GM18519 (cell line): Measurements from ENCODE around the gene MVK.
"Not testable (repeated sequence)": the region's sequence is repeated elsewhere in the genome, so short reads cannot be mapped to it uniquely, and the experiment has no call there.

Experiments used
- ATAC-seq: cut with Tn5 transposase; IDR thresholded peaks from one replicate; pipeline ENCODE4 v1.9.1; 2021; ENCODE audit warnings: mild to moderate bottlenecking, moderate library complexity; ENCODE audit not compliant: unreplicated experiment, low FRiP score

MVK gene

DNA sequence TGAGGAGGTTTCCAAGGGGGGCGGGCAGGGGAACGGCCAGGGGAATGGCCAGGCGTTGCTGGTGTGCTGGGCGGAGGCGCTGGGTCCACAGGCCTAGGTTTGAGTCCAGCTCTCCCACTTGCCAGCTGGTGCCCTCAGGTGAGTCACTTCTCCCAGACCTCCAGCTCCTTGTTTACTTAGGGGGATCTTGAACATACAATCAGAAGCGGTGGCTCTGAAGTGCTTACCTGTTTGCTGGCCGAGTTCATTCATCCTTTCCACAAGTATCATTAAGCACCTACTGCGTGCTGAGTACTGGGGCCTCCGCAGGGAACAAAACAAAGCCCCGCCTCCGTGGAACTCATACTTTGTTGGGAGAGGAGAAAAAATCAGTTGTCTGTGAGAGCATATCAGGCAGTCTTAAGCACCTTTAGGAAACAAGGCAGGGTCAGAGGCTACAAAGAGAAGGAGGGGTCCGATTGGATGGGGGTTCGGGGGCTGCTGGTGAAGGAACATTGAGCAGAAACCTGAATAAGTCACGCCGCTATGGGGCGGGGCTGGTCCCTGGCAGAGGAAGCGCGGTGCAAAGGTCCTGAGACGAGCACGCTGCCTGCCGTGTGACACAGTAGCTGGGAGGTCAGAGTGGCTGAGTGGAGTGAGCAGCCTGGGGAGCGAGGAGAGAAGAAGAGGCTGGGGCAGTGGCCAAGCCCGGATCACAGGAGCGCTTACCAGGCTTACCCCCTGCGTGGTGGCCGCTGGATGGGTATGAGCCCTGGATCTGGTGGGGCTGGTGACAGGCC, 15.1 kb downstream of the MVK start:
- no peak for ATAC-seq

DNA sequence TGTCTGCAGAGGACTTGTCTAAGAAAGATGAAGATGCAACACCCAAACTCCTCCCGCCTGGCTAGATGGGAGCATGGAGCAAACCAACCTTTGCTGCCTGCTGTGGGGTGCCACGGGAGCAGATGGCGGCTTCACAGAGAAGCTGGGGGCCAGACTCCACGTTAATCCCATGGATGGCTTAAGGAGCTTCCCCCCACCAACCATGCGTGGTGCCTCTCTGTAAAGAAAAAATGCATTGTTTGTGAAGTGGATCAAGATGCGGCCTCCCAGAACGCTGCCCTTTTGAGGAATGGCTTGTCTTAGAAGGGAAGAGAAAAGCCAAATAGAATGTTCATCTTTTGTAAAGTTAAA, 15.6 kb downstream of the MVK start:
- ATAC-seq, result no peak

- ATAC-seq, result no peak
Measured at GRCh38 chr12:109589691-109590245, 16.2 kb downstream of the MVK start.

GRCh38 chr12:109590566-109590965, 17.0 kb downstream of the MVK start:
- ATAC-seq, result no peak

DNA sequence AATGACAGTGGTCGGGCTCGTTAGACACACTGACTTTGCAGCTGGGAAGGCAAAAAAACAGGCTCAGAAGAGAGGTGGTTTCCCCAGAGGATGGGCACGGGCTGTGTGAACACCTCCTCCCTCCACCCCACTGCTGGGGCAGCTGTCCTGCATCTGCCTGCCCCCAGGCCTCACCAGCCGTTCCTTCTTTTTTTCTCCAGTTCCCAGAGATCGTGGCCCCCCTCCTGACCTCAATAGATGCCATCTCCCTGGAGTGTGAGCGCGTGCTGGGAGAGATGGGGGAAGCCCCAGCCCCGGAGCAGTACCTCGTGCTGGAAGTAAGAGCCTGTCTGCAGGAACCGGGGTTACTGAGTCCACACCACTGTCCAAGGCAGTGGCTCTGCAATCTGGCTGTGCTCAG, 17.4 kb downstream of the MVK start:
- ATAC-seq, result no peak

DNA sequence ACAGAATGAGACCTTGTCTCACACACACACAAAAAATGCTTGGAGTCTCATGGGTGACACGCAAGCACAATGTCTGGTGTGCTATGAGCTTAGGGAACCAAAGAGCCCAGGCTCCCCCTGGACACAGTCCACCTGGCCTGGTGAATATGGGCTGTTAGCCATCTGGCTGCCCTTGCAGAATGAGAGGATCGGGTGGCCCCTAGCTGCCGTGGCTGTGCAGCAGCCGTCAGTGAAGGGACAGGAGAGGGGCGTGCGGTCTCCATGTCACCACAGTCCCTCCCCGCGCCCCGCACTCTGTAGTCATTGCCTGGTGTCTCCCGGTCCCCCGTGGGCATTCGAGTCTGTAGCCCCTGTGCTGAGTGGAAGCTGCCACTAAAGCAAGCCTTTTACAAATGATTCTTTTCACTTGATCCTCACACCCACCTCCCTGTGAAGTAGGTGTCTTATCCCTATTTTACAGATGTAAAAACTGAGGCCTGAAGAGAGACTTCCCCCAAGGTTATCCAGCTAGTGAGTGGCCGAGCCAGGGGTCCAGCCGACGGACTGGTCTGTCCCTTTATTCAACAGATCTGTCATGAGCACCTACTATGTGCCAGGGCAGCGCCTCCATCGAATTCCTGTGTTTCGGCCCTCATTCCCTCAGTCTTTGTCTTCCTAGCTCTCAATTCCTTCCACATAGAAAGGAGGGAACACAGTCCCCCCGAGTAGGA, 18.8 kb downstream of the MVK start:
- ATAC-seq, result no peak

DNA sequence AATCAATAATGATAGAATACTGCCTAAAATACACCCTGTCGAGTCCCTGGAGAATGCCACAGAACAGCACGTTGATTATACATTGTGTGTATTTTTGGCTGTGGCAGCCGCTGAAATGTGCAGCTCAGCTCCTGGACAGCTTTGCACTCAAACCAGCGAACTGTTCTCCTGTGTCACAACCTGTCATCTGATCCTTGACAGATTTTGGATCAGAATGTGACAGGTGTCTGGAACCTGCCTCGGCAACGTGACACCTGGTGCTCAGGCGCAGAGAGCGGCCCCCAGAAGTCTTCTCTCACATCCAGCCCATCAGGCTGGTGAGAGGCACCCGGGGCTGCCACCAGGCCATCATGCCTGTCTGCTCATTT, 19.3 kb downstream of the MVK start:
- ATAC-seq, result no peak

DNA sequence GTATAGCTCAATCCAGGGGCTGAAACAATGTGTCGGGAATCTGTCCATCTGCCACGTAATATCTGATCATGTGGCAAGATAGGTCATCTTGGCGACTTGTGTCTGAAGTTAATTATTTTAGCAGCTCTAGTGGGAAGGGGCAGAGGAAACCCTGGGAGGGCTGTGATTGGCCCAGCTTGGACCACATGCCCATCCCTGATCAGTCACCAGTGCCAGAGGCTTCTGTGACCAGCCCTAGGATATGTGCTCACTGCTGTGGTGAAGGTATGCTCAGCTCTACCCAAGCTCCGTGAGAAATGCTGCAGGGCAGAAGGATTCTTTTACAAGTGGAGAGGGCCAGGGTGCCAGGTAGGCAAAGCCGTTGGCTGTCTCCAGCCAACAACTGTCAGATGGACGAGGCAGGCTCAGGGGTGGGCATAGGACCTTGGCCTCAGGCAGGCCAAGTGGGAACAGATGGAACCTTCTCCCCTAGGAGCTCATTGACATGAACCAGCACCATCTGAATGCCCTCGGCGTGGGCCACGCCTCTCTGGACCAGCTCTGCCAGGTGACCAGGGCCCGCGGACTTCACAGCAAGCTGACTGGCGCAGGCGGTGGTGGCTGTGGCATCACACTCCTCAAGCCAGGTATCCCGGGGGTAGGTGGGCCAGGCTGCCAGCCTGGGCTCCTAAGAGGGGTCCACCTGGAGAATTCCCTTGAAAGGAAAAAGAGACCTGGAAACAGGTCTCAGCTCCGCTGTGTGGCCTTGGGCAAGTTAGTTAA, 21.1 kb downstream of the MVK start:
- no peak for ATAC-seq

GRCh38 chr12:109595321-109595902, 21.8 kb downstream of the MVK start:
- no peak for ATAC-seq

- ATAC-seq, result no peak
Measured at GRCh38 chr12:109596418-109597244, 23.0 kb downstream of the MVK start.

DNA sequence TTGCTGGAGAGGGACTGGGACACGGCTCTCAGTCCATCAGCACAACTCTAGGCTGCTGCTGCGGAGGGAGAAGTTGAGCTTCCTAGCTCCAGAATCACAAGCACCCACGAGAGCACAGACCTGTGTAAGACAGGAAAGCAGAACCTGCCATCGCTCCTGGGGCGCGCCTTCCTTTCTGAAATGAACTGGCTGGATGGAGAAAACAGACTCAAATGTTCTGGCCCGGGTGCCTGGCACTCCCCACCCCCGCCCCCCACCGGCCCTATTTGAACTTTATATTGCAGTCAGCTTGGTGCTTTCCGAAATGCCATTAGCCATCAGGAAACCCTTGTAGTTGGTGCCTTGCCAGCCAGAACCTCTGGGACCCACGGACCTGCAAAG, 23.8 kb downstream of the MVK start:
- no peak for ATAC-seq

- ATAC-seq, result no peak
Measured at GRCh38 chr12:109597795-109598427, 24.3 kb downstream of the MVK start.

DNA sequence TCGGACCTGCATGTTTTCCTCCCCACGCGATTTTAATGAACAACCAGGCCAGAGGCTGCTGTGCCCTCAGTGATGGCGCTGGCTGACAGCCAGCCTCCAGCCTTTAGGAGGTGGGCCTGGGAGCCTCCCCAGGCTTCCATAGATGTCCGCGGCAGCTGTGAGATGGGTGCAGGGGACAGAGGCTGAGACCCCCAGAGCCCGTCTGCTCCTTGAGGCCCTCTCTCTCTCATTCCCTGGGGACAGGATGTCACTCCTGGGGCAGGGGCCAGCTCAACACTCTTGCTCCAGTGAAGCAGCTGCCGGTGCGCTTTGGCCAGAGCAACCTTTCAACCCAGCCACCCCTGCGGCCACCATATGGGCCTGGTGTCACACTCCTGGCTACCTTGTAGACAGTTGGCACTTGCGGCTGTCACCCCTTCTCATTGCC, 24.8 kb downstream of the MVK start:
- ATAC-seq, result no peak

GRCh38 chr12:109599087-109599486, 25.5 kb downstream of the MVK start:
- ATAC-seq, result no peak

DNA sequence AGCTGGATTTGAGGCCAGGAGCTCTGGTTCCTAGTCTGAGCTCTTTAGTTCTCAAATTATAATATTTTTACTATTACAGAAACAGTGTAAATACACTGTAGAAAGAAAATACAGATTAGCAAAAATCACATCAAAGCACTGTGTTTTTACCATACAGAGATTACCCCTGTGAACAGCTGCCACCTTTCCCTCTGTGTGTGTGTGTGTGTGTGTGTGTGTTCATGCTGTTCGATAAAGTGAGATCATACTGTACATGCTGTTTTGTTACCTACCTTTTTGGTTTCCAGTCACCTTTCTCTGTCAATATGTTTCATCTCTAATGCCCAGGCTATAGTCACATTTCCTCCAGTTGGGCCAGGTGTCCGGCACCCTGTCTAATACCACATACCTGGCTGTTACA, 26.9 kb downstream of the MVK start:
- ATAC-seq, result no peak

DNA sequence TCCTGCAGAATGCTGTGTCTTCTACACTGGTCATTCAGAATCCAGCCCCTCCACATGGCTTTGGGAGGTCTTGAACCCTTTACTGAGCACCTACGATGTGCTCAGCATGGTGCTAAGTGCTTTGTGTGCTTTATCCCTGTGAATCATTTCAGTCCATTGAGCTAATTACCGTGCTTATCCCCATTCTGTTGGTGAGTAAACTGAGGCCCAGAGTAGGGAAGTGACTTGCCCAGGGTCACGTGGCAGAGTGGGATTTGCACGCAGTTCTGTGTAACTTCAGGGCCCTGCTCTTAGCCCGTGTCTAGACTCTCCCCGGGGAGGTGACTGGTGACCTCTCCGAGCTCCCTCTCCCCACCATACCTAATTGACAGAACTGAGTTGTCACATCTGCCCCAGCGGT, 27.4 kb downstream of the MVK start:
- no peak for ATAC-seq

DNA sequence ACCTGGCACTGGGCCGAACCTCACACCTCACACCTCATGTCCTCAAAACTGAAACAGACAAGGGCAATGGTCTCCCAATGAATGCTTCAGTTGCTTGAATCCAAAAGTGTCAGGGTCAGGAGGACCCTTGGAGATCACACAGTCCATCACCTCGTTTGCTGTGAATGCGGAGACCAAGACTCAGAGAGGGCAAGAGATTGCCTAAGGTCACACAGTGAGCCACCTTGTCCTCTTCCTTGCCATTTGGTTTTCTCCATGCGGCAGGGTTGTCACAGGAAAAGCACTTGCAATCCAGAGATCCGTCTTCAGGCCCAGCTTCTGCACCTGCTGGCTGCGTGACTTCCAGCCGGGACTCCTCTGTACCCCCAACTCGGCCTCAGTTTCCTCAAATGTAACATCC, 28.0 kb downstream of the MVK start:
- ATAC-seq, result no peak

DNA sequence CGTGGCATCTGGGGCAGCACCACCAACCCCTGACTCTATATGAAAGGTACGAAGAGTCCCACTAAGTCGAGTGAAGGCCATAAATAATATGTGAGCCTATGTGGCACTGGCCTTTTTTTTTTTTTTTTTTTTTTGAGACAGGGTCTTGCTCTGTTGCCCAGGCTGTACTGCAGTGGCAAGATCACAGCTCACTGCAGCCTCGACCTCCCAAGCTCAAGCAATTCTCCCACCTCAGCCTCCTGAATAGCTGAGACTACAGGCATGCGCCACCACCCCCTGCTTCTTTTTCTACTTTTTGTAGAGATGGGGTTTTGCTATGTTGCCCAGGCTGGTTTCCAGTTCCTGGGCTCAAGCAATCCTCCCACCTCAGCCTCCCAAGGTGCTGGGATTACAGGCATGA, 28.5 kb downstream of the MVK start:
- ATAC-seq, result not testable (repeated sequence)

DNA sequence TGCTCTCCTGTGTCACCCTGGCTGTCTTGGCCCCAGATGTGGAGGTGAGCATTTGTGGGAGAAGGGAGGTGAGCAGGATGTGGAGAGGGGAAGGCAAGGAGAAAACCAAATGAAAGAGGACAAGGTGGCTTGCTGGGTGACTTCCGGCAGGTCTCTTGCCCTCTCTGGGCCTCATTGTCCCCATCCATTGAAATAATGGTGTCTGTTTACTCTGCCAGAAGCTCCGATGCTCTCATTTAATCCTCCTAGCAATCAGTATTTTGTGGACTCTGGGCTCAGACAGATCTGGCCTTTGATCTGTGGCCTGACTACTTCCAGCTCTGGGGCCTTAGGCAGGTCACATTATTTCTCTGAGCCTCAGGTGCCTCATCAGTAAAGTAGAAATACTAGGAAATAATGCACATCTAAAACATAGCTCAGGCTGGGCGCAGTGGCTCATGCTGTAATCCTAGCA, 30.6 kb downstream of the MVK start:
- no peak for ATAC-seq

- no peak for ATAC-seq
Measured at GRCh38 chr12:109605016-109605415, 31.4 kb downstream of the MVK start.
